Mesenchymal stem cell (in vitro differentiated cells and primary cell): ENCODE data around the gene GC.
"Not testable (repeated sequence)": the region's sequence is repeated elsewhere in the genome, so short reads cannot be mapped to it uniquely, and the experiment has no call there.

ENCODE experiments used
- DNase-seq: peaks from one replicate; pipeline ENCODE4 v3.0.0-alpha.2; 2013
- H2AFZ ChIP-seq: one replicate; pipeline ENCODE4 v1.6.1; 2013; ENCODE audit warnings: low read depth, mild to moderate bottlenecking, control low read depth, inconsistent platforms, low read length, moderate library complexity
- H2AK5ac ChIP-seq: 2 replicates; pipeline ENCODE4 v1.6.1; 2013; ENCODE audit warnings: low read length, moderate library complexity, mild to moderate bottlenecking, inconsistent platforms; ENCODE audit not compliant: severe bottlenecking
- H2BK120ac ChIP-seq: one replicate; pipeline ENCODE4 v1.6.1; 2013; ENCODE audit warnings: low read depth, mild to moderate bottlenecking, inconsistent platforms, low read length, moderate library complexity
- H2BK12ac ChIP-seq, 2 experiments: one replicate each; pipeline ENCODE4 v1.6.1; 2013; ENCODE audit warnings: inconsistent platforms in 2 of 2, low read length in 2 of 2, mild to moderate bottlenecking in 2 of 2, moderate library complexity in 2 of 2, control low read depth in 1 of 2
- H2BK15ac ChIP-seq: one replicate; pipeline ENCODE4 v1.6.1; 2013; ENCODE audit warnings: mild to moderate bottlenecking, low read depth, inconsistent platforms; ENCODE audit not compliant: poor library complexity, severe bottlenecking
- H2BK5ac ChIP-seq: 2 replicates; pipeline ENCODE4 v1.6.1; 2013; ENCODE audit warnings: low read depth, mild to moderate bottlenecking, low read length, control low read depth, inconsistent platforms; ENCODE audit not compliant: poor library complexity, severe bottlenecking
- H3K14ac ChIP-seq, 2 experiments: one replicate each; pipeline ENCODE4 v1.6.1; 2013; ENCODE audit warnings: inconsistent platforms in 2 of 2, low read length in 2 of 2, control low read depth in 1 of 2, mild to moderate bottlenecking in 1 of 2, moderate library complexity in 1 of 2
- H3K18ac ChIP-seq, 2 experiments: one replicate each; pipeline ENCODE4 v1.6.1; 2013; ENCODE audit warnings: inconsistent platforms in 2 of 2, low read length in 2 of 2, control low read depth in 1 of 2, low read depth in 1 of 2, mild to moderate bottlenecking in 1 of 2
- H3K23ac ChIP-seq, 2 experiments: one replicate each; pipeline ENCODE4 v1.6.1; 2013; ENCODE audit warnings: inconsistent platforms in 2 of 2, low read length in 2 of 2, mild to moderate bottlenecking in 2 of 2, moderate library complexity in 2 of 2, control low read depth in 1 of 2
- H3K27ac ChIP-seq: 2 replicates; pipeline ENCODE4 v1.5.1; 2013; ENCODE audit warnings: mild to moderate bottlenecking, moderate library complexity, low read length, control low read depth, inconsistent platforms; ENCODE audit not compliant: poor library complexity, severe bottlenecking
- H3K27me3 ChIP-seq, 2 experiments: 2 replicates each; pipeline versions ENCODE4 v1.6.1 to v1.7.0; 2013; ENCODE audit warnings: low read length in 2 of 2, mild to moderate bottlenecking in 2 of 2, moderate library complexity in 2 of 2, control low read depth in 1 of 2, inconsistent platforms in 1 of 2; ENCODE audit not compliant: control insufficient read depth in 1 of 2, insufficient read depth in 1 of 2
- H3K36me3 ChIP-seq, 2 experiments: 2 replicates each; pipeline versions ENCODE4 v1.6.1 to v1.7.0; 2013; ENCODE audit warnings: low read length in 2 of 2, control low read depth in 1 of 2, inconsistent platforms in 1 of 2, low read depth in 1 of 2, mild to moderate bottlenecking in 1 of 2; ENCODE audit not compliant: insufficient read depth in 2 of 2, control insufficient read depth in 1 of 2
- H3K4ac ChIP-seq, 2 experiments: one replicate each; pipeline ENCODE4 v1.6.1; 2013; ENCODE audit warnings: inconsistent platforms in 2 of 2, low read length in 2 of 2, mild to moderate bottlenecking in 2 of 2, moderate library complexity in 2 of 2, control low read depth in 1 of 2, low read depth in 1 of 2
- H3K4me1 ChIP-seq: 2 replicates; pipeline ENCODE4 v1.6.1; 2013; ENCODE audit warnings: low read depth, low read length, control low read depth; ENCODE audit not compliant: control insufficient read depth, insufficient read depth
- H3K4me2 ChIP-seq: 2 replicates; pipeline ENCODE4 v1.6.1; 2013; ENCODE audit warnings: low read length, mild to moderate bottlenecking, inconsistent platforms; ENCODE audit not compliant: poor library complexity, severe bottlenecking
- H3K4me3 ChIP-seq, 2 experiments: 2 replicates each; pipeline versions ENCODE4 v1.5.1 to v1.7.0; 2013; ENCODE audit warnings: low read length in 2 of 2, mild to moderate bottlenecking in 2 of 2, control low read depth in 1 of 2, low read depth in 1 of 2; ENCODE audit not compliant: insufficient read depth in 1 of 2
- H3K79me1 ChIP-seq: replicated peaks from 2 replicates; pipeline ENCODE4 v1.6.1; 2013; ENCODE audit warnings: mild to moderate bottlenecking, control low read depth, low read length, inconsistent platforms; ENCODE audit not compliant: poor library complexity, severe bottlenecking
- H3K9ac ChIP-seq: 2 replicates; pipeline ENCODE4 v1.7.0; 2013; ENCODE audit warnings: mild to moderate bottlenecking, low read length, moderate library complexity
- H3K9me3 ChIP-seq: 2 replicates; pipeline ENCODE4 v1.7.0; 2013; ENCODE audit warnings: mild to moderate bottlenecking, low read length; ENCODE audit not compliant: control insufficient read depth
- H4K8ac ChIP-seq: one replicate; pipeline ENCODE4 v1.6.1; 2013; ENCODE audit warnings: inconsistent platforms, mild to moderate bottlenecking, low read length, moderate library complexity
- H4K91ac ChIP-seq: one replicate; pipeline ENCODE4 v1.6.1; 2013; ENCODE audit warnings: mild to moderate bottlenecking, low read length, inconsistent platforms
- WGBS: methylation state at CpG from one replicate; pipeline ENCODE4 v1.1.7; 2013; ENCODE audit warnings: mixed read lengths; 5-methylcytosine and 5-hydroxymethylcytosine counted together

The GC gene

GRCh38 chr4:71809805-71810204, 25.9 kb upstream of the GC start:
- not testable (repeated sequence) for H3K79me1 ChIP-seq, H3K36me3 ChIP-seq, H2AK5ac ChIP-seq, H3K4me3 ChIP-seq, H2BK5ac ChIP-seq, H3K9ac ChIP-seq, DNase-seq, H2BK120ac ChIP-seq, H2BK15ac ChIP-seq, H2AFZ ChIP-seq, H3K14ac ChIP-seq, H4K91ac ChIP-seq, H3K27me3 ChIP-seq, H3K9me3 ChIP-seq, H3K27ac ChIP-seq, H2BK12ac ChIP-seq, H3K18ac ChIP-seq, H3K4me2 ChIP-seq, H3K4ac ChIP-seq, H3K4me1 ChIP-seq, H4K8ac ChIP-seq, H3K23ac ChIP-seq
- 73% methylated on average over 1 of the region's 1 CpG for WGBS

- Histone ChIP-seq H4K8ac (no peak overlapping the region), H3K18ac (no peak overlapping the region), H3K4me2 (no peak overlapping the region), H3K36me3 (no peaks in the 10 kb centered on the region), H3K4me3 (no peak overlapping the region), H3K4me1 (no peaks in the 10 kb centered on the region), H2BK5ac (no peak overlapping the region), H3K14ac (no peak overlapping the region), H3K9ac (no peak overlapping the region), H2AFZ (no peak overlapping the region), H4K91ac (no peak overlapping the region), H2BK15ac (no peak overlapping the region), H3K79me1 (no peaks in the 10 kb centered on the region), H2BK12ac (no peak overlapping the region), H2AK5ac (no peak overlapping the region), H3K27me3 (no peaks in the 10 kb centered on the region), H3K23ac (no peak overlapping the region), H3K4ac (no peak overlapping the region), H3K9me3 (no peaks in the 10 kb centered on the region), H2BK120ac (no peak overlapping the region), H3K27ac (no peak overlapping the region)
- WGBS: 34% methylated on average over 3 of the region's 3 CpGs
- DNase-seq: no peak
Observed at GRCh38 chr4:71807469-71807868, 23.6 kb upstream of the GC start.

GRCh38 chr4:71805230-71805629, 21.4 kb upstream of the GC start:
- not testable (repeated sequence) for H3K4me2 ChIP-seq, H3K9ac ChIP-seq, H2BK12ac ChIP-seq, H2AFZ ChIP-seq, H3K4me3 ChIP-seq, H3K18ac ChIP-seq, H2AK5ac ChIP-seq, H4K91ac ChIP-seq, H3K14ac ChIP-seq, H2BK120ac ChIP-seq, H3K27ac ChIP-seq, H3K36me3 ChIP-seq, H3K27me3 ChIP-seq, H3K4ac ChIP-seq, H3K4me1 ChIP-seq, H3K23ac ChIP-seq, H3K9me3 ChIP-seq, DNase-seq, H3K79me1 ChIP-seq, H2BK5ac ChIP-seq, H2BK15ac ChIP-seq, H4K8ac ChIP-seq
- WGBS: 70% methylated on average over 2 of the region's 2 CpGs

DNA sequence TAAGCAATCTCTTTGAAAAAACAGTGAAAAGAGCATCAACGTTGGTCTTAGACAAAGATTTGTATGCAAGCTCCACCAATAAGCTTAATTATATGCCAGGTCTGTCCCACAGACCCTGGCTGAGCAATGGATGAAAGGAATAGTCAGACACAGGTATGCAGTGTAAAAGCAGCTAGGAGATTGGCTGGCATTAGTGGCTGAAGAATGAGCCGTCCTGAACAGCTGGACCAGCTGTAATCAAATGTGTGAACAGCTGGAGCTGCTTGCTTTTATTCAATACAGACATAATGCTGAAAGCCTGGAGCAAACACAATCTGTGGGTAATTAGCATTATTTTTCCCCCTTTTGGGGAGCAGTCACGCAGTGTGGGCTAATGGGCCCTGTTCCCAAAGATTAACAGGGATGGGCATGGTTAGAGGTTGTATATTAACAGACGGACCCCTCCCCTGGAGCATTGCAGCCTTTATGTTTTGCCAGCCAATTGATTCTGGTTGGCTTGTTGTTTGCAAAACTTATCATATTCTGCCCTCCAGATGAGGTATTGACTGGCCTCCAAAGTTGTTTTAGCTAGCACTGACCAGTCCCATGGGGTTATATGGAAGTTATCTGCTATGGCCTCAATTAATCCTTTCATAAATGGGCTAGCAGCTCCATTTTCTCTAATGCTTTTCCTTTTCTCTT, 20.3 kb upstream of the GC start:
- not testable (repeated sequence) for H3K14ac ChIP-seq, H2BK15ac ChIP-seq, H2BK5ac ChIP-seq, H3K36me3 ChIP-seq, H3K4me3 ChIP-seq, H3K27ac ChIP-seq, H3K18ac ChIP-seq, H3K4me2 ChIP-seq, H3K4me1 ChIP-seq, H3K79me1 ChIP-seq, H2BK120ac ChIP-seq, H4K8ac ChIP-seq, DNase-seq, H3K23ac ChIP-seq, H3K4ac ChIP-seq, H4K91ac ChIP-seq, H2AFZ ChIP-seq, H3K27me3 ChIP-seq, H3K9ac ChIP-seq, H3K9me3 ChIP-seq, H2BK12ac ChIP-seq, H2AK5ac ChIP-seq
- 83% methylated on average over 3 of the region's 4 CpGs for WGBS
